Sigmoid colon (tissue), 3 donors: Measurements from ENCODE around the gene ATF7IP.

Experiments
- POLR2A ChIP-seq, 2 donors: fragments of 450-650 bp; IDR thresholded peaks; one replicate each; pipeline ENCODE4 v1.6.1; 2016; ENCODE audit warnings: antibody characterized with exemption in 2 of 2, mild to moderate bottlenecking in 2 of 2, moderate library complexity in 2 of 2
- TF ChIP-seq, protein P1 (sequence below), 4 experiments: fragments of 450-650 bp in 3 of 4; fragments of 200-600 bp in 1 of 4; IDR thresholded peaks; one replicate each; pipeline ENCODE4 v1.5.1; 2016 to 2019; ENCODE audit warnings: antibody characterized with exemption in 4 of 4, mild to moderate bottlenecking in 3 of 4, moderate library complexity in 2 of 4

- TF ChIP-seq, protein P1, sequence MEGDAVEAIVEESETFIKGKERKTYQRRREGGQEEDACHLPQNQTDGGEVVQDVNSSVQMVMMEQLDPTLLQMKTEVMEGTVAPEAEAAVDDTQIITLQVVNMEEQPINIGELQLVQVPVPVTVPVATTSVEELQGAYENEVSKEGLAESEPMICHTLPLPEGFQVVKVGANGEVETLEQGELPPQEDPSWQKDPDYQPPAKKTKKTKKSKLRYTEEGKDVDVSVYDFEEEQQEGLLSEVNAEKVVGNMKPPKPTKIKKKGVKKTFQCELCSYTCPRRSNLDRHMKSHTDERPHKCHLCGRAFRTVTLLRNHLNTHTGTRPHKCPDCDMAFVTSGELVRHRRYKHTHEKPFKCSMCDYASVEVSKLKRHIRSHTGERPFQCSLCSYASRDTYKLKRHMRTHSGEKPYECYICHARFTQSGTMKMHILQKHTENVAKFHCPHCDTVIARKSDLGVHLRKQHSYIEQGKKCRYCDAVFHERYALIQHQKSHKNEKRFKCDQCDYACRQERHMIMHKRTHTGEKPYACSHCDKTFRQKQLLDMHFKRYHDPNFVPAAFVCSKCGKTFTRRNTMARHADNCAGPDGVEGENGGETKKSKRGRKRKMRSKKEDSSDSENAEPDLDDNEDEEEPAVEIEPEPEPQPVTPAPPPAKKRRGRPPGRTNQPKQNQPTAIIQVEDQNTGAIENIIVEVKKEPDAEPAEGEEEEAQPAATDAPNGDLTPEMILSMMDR (IDR thresholded peaks at IDR 0.05) = no peak
- TF ChIP-seq POLR2A (IDR thresholded peaks at IDR 0.05) = no peak
These were observed 1.7 kb downstream of the ATF7IP start for GRCh38 chr12:14367040-14367661.
